Skeletal muscle tissue (tissue), 4 donors: ENCODE data around the gene SFRP2. TPM values are rescaled to one million over a fixed set of nuclear protein-coding genes. Genes with fewer than 3 reads are reported as not detected.

Experiments used
- H3K27ac ChIP-seq: one replicate; pipeline ENCODE4 v1.7.0; 2013; ENCODE audit warnings: mild to moderate bottlenecking, low read depth, low read length, inconsistent platforms
- H3K27me3 ChIP-seq, 3 donors: one replicate each; pipeline ENCODE4 v1.7.0; 2013; ENCODE audit warnings: low read length in 3 of 3; ENCODE audit not compliant: control insufficient read depth in 3 of 3, insufficient read depth in 3 of 3
- H3K36me3 ChIP-seq, 3 donors: one replicate each; pipeline ENCODE4 v1.7.0; 2013; ENCODE audit warnings: low read length in 3 of 3; ENCODE audit not compliant: control insufficient read depth in 3 of 3, insufficient read depth in 3 of 3
- H3K4me1 ChIP-seq, 3 donors: one replicate each; pipeline ENCODE4 v1.7.0; 2013; ENCODE audit warnings: low read length in 3 of 3, mild to moderate bottlenecking in 3 of 3; ENCODE audit not compliant: control insufficient read depth in 3 of 3, insufficient read depth in 3 of 3
- H3K4me3 ChIP-seq, 3 donors: one replicate each; pipeline ENCODE4 v1.7.0; 2013; ENCODE audit warnings: low read length in 3 of 3
- H3K9ac ChIP-seq, 3 donors: one replicate each; pipeline ENCODE4 v1.7.0; 2013; ENCODE audit warnings: low read length in 3 of 3, mild to moderate bottlenecking in 3 of 3, moderate library complexity in 2 of 3, low read depth in 1 of 3
- H3K9me3 ChIP-seq, 3 donors: one replicate each; pipeline ENCODE4 v1.7.0; 2013; ENCODE audit warnings: low read length in 3 of 3; ENCODE audit not compliant: control insufficient read depth in 3 of 3
- total RNA-seq: library from RNA; depleted of rRNA; stranded (reverse); fragments of >200 nt; gene quantifications from one replicate; pipeline ENCODE4 v1.2.3, GENCODE V29; 2014
- donor health status: Osteomylitis.

The SFRP2 gene
- total RNA-seq, 1 donor from 2014 or later = 14.6 TPM

DNA sequence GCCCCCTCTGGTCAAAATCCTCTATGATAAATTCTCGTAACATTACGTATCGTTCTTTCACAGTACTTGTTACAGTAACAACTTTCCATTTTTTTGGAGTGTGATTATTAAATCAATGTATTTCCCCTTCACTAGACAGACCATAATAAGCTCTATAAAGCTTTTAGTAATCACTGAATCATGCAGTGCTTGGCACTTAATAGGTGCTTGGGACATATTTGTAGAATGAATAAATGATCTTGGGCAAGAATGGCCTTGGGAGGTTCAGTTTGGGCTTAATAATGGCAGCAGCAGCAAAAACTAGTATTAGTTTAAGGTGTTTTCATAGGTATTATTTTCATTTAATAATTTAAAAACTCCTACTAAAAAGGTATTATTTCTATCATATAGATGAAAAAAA lies 33.4 kb upstream of the SFRP2 start:
- Histone ChIP-seq H3K36me3 (no peaks in the 10 kb centered on the region), H3K4me1 (no peaks in the 10 kb centered on the region), H3K9me3 (no peaks in the 10 kb centered on the region), H3K27ac (no peak overlapping the region), H3K9ac (no peak overlapping the region), H3K4me3 (no peak overlapping the region), H3K27me3 (no peaks in the 10 kb centered on the region)

DNA sequence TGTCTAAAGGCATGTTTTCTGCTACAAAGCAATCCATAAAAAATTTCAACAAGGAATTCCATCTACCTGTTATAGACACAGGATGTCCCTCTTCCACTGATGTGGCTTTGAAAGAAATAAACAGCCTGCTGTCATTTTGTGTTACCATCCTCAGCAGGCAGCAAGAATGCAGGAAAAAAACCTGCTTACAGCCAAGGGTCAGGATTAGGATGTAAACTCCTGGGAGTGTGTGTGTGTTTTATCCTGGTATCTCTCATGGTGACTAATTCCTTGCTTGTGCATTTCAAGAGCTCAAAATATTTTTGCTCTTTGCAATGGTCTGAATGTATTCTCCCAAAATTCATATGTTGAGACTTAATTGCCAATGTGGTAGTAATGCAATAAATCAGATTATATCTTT lies 28.6 kb upstream of the SFRP2 start:
- H3K9me3 ChIP-seq = no peaks in the 10 kb centered on the region
- no peaks in the 10 kb centered on the region for H3K36me3 ChIP-seq
- no peak overlapping the region for H3K27ac ChIP-seq
- no peaks in the 10 kb centered on the region for H3K27me3 ChIP-seq
- no peak overlapping the region for H3K9ac ChIP-seq
- H3K4me1 ChIP-seq = no peaks in the 10 kb centered on the region
- H3K4me3 ChIP-seq = no peak overlapping the region

DNA sequence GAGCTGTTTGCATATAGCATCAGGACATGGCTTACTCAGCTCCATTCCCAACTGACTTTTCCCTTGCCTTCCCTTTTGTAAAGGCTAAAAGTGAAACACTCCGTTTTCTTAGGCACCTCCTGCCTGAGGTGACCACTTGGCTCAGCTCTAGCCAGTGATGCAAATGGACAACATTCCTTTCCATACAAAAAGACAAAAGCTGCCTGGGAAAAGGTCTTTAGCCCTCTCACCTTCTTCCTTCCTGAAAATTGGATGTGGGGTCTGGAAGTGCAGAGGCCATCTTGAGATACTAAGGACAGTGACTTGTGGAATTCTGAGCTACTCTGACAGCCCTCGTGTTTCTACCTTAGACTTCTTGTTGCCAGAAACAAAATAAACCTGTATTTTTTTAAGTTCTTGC lies 27.7 kb upstream of the SFRP2 start:
- no peaks in the 10 kb centered on the region for H3K36me3 ChIP-seq
- no peak overlapping the region for H3K27ac ChIP-seq
- no peaks in the 10 kb centered on the region for H3K27me3 ChIP-seq
- H3K9ac ChIP-seq = no peak overlapping the region
- no peaks in the 10 kb centered on the region for H3K4me1 ChIP-seq
- H3K4me3 ChIP-seq = no peak overlapping the region
- H3K9me3 ChIP-seq = no peaks in the 10 kb centered on the region

DNA sequence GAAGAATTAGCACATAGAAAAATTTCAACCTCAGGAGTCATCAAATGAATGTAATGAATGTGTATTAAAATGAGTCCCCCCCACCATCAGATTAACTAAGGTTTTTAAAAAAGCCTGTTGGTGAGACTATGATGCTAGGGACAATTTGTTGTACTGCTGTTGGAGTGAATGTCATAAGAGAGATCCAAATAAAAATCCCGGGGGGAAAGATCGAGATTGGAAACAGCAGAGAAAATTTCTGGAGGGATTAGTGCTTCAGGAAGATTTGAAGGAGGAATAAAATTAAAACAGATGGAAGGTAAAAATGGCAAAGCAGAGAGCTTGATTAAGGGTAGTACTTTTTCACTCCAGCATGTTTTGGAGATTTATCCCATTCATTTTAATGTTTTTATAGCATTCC lies 25.9 kb upstream of the SFRP2 start:
- Histone ChIP-seq H3K4me3 (no peak overlapping the region), H3K36me3 (no peaks in the 10 kb centered on the region), H3K27me3 (no peaks in the 10 kb centered on the region), H3K9ac (no peak overlapping the region), H3K9me3 (no peaks in the 10 kb centered on the region), H3K4me1 (no peaks in the 10 kb centered on the region), H3K27ac (no peak overlapping the region)

DNA sequence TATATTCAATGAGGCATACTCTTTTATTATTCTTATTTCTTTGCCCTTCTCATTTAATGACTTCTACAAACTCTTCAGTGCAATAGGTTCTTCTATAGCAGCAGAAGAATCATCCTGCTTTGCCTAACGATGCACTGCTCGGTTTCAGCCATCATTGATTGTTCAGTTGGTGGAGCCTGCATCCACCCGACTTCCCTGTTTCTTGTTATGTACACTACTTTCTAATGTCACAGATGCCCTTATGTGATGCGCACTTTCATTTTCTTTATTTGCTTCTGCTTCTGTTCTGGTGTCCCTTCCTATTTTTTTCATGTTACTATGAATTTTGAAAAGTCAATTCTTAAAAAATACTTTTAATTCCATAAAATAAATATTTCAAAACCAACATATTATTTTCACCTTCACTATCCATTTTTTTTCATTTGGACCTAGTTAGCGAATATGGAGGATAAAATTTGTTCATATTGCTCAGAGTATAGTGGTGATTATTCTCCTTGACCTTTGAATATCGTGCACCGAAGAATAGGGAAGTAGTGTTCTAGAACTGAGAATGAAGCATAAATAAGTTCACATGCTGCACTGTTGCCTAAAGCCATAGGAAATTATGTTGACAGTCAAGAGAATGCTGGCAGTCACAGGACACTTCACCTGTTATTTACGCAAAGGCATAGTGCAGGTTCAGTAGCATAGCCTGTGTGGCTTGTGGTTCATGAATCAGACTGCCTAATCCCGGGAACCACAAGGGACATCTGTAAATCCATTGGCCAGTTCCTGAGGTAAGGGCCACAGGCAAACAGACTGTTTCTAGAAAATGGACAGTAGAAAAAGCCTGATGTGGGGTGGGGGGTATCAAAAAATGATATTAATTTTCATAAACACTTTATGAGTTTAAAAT lies 21.3 kb upstream of the SFRP2 start:
- Histone ChIP-seq H3K9ac (no peak overlapping the region), H3K36me3 (no peaks in the 10 kb centered on the region), H3K4me3 (no peak overlapping the region), H3K4me1 (no peaks in the 10 kb centered on the region), H3K27ac (no peak overlapping the region), H3K9me3 (no peaks in the 10 kb centered on the region), H3K27me3 (no peaks in the 10 kb centered on the region)

DNA sequence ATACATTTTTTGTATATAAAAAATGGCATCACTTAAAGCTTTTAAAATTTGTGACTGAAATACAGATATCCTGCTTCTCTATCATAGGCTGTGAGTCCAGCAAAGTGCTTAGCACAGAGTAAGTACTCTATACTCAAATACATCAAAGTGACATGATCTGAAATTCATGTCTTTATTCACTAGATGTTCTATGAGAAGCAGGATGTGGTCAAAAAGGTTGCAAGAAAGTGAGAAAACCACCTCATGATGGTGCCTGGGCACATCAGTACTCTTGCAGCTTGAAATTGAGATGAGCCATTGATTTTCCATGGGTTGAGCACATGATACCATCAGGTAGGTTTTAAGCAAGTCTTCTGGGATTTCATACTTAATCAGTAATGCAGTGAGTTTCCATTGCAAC lies 20.4 kb upstream of the SFRP2 start:
- H3K36me3 ChIP-seq = no peaks in the 10 kb centered on the region
- no peaks in the 10 kb centered on the region for H3K9me3 ChIP-seq
- no peak overlapping the region for H3K4me3 ChIP-seq
- no peak overlapping the region for H3K27ac ChIP-seq
- no peaks in the 10 kb centered on the region for H3K27me3 ChIP-seq
- H3K4me1 ChIP-seq = peaks cover 0 to 3% (median 0%) of the 10 kb centered on the region in 3 donors
- no peak overlapping the region for H3K9ac ChIP-seq

DNA sequence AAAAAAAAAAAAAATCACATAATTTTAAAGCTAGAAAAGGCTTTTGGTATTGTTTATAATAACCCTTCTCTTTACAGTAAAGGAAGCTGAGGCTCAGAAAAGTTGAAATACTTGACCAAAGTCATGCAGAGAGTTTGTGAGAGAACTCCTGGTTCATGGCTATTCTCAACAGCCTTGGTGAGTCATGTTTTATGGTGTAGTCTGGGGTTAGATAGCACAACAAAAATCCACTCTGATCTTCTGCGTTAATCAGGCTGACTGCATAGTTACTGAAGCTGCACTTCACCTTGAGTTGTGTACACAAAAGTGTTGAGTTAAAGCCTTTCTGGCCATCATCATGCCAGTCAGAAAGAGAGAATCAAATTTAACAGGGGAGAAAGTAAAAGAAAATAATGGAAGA lies 19.3 kb upstream of the SFRP2 start:
- Histone ChIP-seq H3K4me3 (no peak overlapping the region), H3K27me3 (no peaks in the 10 kb centered on the region), H3K27ac (no peak overlapping the region), H3K4me1 (peaks cover 0 to 3% (median 0%) of the 10 kb centered on the region in 3 donors), H3K9ac (no peak overlapping the region), H3K36me3 (no peaks in the 10 kb centered on the region), H3K9me3 (no peaks in the 10 kb centered on the region)

DNA sequence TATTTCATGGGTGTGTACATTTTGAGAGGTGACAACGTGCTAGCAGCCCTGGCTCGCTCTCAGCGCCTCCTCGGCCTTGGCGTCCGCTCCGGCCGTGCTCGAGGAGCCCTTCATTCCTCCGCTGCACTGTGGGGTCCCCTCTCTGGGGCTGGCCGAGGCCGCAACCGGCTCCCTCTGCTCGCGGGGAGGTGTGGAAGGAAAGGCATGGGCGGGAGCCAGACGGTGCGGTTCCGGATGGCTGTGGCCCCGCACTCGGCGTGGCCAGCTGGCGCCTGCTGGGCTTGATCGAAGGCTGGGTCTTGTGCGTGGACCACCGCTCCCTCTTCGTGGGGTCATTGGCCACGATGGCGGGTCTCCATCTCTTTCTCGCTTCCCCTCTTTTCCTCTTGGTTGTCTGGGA lies 17.2 kb upstream of the SFRP2 start:
- H3K27ac ChIP-seq = no peak overlapping the region
- H3K4me1 ChIP-seq = peaks cover 0 to 3% (median 0%) of the 10 kb centered on the region in 3 donors
- H3K9ac ChIP-seq = no peak overlapping the region
- no peaks in the 10 kb centered on the region for H3K27me3 ChIP-seq
- no peaks in the 10 kb centered on the region for H3K9me3 ChIP-seq
- H3K36me3 ChIP-seq = no peaks in the 10 kb centered on the region
- H3K4me3 ChIP-seq = no peak overlapping the region

DNA sequence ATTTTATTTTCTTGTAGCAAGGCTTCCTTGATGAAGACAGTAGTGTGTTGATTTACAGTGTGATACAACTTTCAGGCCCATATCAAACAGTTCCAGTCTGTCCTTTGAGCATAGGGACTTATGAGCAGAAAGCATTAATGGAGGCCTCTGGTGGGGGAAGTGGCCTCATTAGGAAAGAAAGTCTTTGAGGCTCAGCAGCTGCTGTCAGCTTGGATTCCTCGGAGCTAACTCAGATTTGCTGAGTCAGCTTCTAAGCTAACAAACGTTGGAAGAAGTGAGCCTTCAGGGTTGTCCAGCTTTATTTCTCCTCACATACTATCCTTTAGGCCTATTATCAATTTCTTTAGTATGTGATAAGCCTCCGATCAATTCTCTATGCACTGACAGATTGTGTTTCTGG lies 15.8 kb upstream of the SFRP2 start:
- H3K9me3 ChIP-seq = no peaks in the 10 kb centered on the region
- H3K36me3 ChIP-seq = no peaks in the 10 kb centered on the region
- no peaks in the 10 kb centered on the region for H3K27me3 ChIP-seq
- no peak overlapping the region for H3K9ac ChIP-seq
- H3K4me3 ChIP-seq = no peak overlapping the region
- no peak overlapping the region for H3K27ac ChIP-seq
- H3K4me1 ChIP-seq = peaks cover 0 to 3% (median 0%) of the 10 kb centered on the region in 3 donors

DNA sequence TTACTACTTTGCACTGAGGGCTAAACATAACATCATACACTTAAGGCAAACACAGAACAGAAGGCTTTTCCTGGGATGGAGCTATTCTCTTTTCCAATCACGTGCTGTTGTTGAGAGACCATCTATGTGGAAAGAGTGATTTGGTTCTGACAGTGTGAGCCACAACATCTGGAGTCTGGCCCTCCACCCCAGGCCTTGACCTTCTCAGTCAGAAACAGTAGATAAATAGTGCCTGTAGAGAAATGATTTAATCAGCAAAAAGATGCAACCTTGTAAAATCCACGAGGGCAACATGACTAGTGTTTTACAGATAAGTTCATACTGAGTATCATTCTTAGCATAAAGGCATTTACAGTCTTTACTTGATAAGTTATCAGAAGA lies 10.8 kb upstream of the SFRP2 start:
- peaks cover 0 to under 1% (median 0%) of the 10 kb centered on the region in 3 donors for H3K4me1 ChIP-seq
- no peak overlapping the region for H3K9ac ChIP-seq
- H3K27me3 ChIP-seq = peaks cover 0 to 6% (median 0%) of the 10 kb centered on the region in 3 donors
- H3K36me3 ChIP-seq = no peaks in the 10 kb centered on the region
- no peaks in the 10 kb centered on the region for H3K9me3 ChIP-seq
- no peak overlapping the region for H3K4me3 ChIP-seq
- no peak overlapping the region for H3K27ac ChIP-seq
